Right lobe of liver (tissue), 6 donors: ENCODE data around the gene ERBB4. TPM values are rescaled to one million over a fixed set of nuclear protein-coding genes. Genes with fewer than 3 reads are reported as not detected.
"Not testable (repeated sequence)": the region's sequence is repeated elsewhere in the genome, so short reads cannot be mapped to it uniquely, and the experiment has no call there.

ENCODE experiments used
- ATAC-seq, 4 donors: fragments of 200-7000 bp; cut with Tn5 transposase; one replicate each; pipeline ENCODE4 v1.9.1; 2020; ENCODE audit warnings: mild to moderate bottlenecking in 4 of 4, moderate library complexity in 4 of 4
- DNase-seq, 3 donors: peaks; one replicate each; pipeline ENCODE4 v3.0.0-alpha.2; 2020
- H3K27ac ChIP-seq, 3 donors: fragments of 200-600 bp; one replicate each; pipeline ENCODE4 v1.8.0; 2022
- H3K27me3 ChIP-seq, 2 donors: fragments of 200-600 bp; one replicate each; pipeline ENCODE4 v1.8.0; 2022
- H3K36me3 ChIP-seq, 4 donors: fragments of 200-600 bp; sonication (generic) in 1 of 4; one replicate each; pipeline versions ENCODE4 v1.5.1 to v1.8.0; 2017 to 2022; ENCODE audit warnings: control low read depth in 1 of 4
- H3K4me1 ChIP-seq, 4 donors: fragments of 200-600 bp; sonication (generic) in 1 of 4; one replicate each; pipeline versions ENCODE4 v1.5.1 to v1.8.0; 2017 to 2022; ENCODE audit warnings: control low read depth in 1 of 4
- H3K4me3 ChIP-seq, 3 donors: fragments of 200-600 bp; one replicate each; pipeline ENCODE4 v1.8.0; 2022
- H3K9me3 ChIP-seq, 4 donors: fragments of 200-600 bp; sonication (generic) in 1 of 4; one replicate each; pipeline versions ENCODE4 v1.5.1 to v1.8.0; 2017 to 2022; ENCODE audit warnings: control low read depth in 1 of 4
- POLR2A ChIP-seq: fragments of 450-650 bp; IDR thresholded peaks from one replicate; pipeline ENCODE4 v1.6.1; 2017; ENCODE audit warnings: antibody characterized with exemption, mild to moderate bottlenecking
- WGBS: methylation state at CpG from one replicate; pipeline ENCODE4 v1.1.6; 2018; ENCODE audit warnings: low coverage, low lambda C conversion rate; ENCODE audit not compliant: insufficient coverage; ENCODE audit errors: missing lambda C conversion rate; 5-methylcytosine and 5-hydroxymethylcytosine counted together
- intact Hi-C, 2 donors: fragments of 100-400 bp; cut with DNase I; formaldehyde crosslinking; loops; one replicate each; pipeline versions ENCODE4 v1.11.2 to v1.14.1; 2022
- total RNA-seq, 6 experiments: library from RNA; depleted of rRNA in 2 of 6; stranded (reverse); fragments of >200 nt in 2 of 6; fragmentation: NEBNext Ultra II Directional in 3 of 6; extraction: Animal tissue kit (Norgen Biotek cat#: 25700) in 3 of 6; gene quantifications; one replicate each; pipeline versions ENCODE4 v1.1.0 to v1.2.4, GENCODE V29; 2016 to 2023
- TF ChIP-seq, protein P1 (sequence below), 4 donors: fragments of 200-600 bp in 3 of 4; fragments of 450-650 bp in 1 of 4; IDR thresholded peaks; one replicate each; pipeline versions ENCODE4 v1.5.1 to v1.8.0; 2016 to 2022; ENCODE audit warnings: antibody characterized with exemption in 4 of 4, mild to moderate bottlenecking in 2 of 4
- donor health status: DM: no; HTN: yes; CAD: no.
- donor health status: DM: no; HTN: no; CAD: no.
- donor health status: DM: no; HTN: no; CAD: no.
- donor health status: DM: no; HTN: yes; CAD: no.
- donor health status: DM: no; HTN: yes; CAD: no.

The ERBB4 gene
- total RNA-seq, 6 experiments from 2014 or later, result 0.02 to 0.59 (median 0.08) TPM; not detected in 2

DNA sequence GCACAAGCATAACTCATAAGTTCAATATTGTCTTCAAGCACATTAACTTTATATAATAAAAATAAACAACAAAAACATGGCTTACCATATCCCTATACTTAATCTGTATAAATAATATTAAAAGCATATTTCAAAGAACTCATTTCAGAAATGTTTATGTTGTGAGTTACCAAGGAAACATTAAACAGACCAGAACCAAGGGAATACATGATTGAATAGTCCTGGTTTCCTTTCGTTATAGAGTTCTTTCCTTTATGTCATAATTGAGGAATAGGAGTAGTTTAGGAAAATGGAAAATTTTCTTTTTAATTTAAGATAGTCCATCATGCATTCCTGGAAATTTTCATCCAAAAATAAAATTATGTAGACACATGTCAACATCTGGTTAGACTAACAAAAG lies 343.0 kb downstream of the ERBB4 start:
- Histone ChIP-seq H3K4me1 (peaks cover 0 to 6% (median 0%) of the 10 kb centered on the region in 4 donors), H3K4me3 (no peak overlapping the region), H3K9me3 (no peaks in the 10 kb centered on the region), H3K27me3 (no peaks in the 10 kb centered on the region), H3K36me3 (no peaks in the 10 kb centered on the region), H3K27ac (no peak overlapping the region)
- DNase-seq (no peak), ATAC-seq (no peak)
- TF ChIP-seq, protein P1, sequence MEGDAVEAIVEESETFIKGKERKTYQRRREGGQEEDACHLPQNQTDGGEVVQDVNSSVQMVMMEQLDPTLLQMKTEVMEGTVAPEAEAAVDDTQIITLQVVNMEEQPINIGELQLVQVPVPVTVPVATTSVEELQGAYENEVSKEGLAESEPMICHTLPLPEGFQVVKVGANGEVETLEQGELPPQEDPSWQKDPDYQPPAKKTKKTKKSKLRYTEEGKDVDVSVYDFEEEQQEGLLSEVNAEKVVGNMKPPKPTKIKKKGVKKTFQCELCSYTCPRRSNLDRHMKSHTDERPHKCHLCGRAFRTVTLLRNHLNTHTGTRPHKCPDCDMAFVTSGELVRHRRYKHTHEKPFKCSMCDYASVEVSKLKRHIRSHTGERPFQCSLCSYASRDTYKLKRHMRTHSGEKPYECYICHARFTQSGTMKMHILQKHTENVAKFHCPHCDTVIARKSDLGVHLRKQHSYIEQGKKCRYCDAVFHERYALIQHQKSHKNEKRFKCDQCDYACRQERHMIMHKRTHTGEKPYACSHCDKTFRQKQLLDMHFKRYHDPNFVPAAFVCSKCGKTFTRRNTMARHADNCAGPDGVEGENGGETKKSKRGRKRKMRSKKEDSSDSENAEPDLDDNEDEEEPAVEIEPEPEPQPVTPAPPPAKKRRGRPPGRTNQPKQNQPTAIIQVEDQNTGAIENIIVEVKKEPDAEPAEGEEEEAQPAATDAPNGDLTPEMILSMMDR (IDR thresholded peaks at IDR 0.05), result no peak
- TF ChIP-seq POLR2A, result no peak
- intact Hi-C loops, result no loop called here
- WGBS, result 35% methylated on average over 1 of the region's 1 CpG

DNA sequence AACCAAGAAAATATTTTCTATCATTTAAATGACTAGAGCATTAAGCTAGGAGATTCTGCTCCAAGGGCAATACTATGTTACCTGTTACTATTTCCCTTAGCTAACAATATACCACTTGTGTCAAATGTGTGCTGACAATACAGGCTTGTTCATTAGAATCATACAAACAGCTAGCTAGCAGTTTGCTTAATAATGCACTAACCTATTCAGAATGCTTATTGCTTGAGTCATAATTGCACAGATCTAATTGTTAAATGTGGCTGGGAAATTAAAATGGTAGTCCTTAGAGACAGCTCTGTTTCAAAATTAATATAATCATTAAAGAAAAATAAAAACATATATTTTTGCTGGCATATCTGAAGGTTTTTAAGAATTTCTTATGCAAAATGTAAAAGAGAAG lies 344.2 kb downstream of the ERBB4 start:
- intact Hi-C loops, result no loop called here
- ATAC-seq, result no peak
- no peak for TF ChIP-seq POLR2A
- TF ChIP-seq, protein P1 (IDR thresholded peaks at IDR 0.05), result no peak

DNA sequence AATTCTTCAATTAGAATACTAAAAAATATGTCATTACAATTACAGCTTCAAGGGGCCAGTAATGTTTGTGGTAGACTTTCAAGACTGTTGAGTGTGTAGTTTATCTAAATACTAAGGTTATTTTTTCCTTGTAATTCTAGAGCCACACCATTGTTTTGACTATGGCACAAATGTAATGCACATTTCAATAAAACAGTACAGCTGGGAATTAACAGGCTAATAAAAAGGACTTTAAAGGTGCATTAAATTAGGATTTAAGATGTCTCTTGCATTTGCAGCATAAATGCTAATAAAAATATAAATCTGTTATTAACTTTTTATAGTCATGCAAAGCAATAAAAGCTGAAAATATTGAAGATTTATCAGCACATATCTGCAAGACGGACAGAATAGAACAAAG lies 344.8 kb downstream of the ERBB4 start:
- TF ChIP-seq, protein P1 (IDR thresholded peaks at IDR 0.05), result no peak
- no peak for DNase-seq
- Histone ChIP-seq H3K27ac (no peak overlapping the region), H3K4me1 (peaks cover 0 to 6% (median 0%) of the 10 kb centered on the region in 4 donors), H3K9me3 (no peaks in the 10 kb centered on the region), H3K27me3 (no peaks in the 10 kb centered on the region), H3K36me3 (no peaks in the 10 kb centered on the region), H3K4me3 (no peak overlapping the region)
- WGBS, result 27% methylated on average over 1 of the region's 1 CpG
- no peak for ATAC-seq
- intact Hi-C loops, result no loop called here

More for the DNA sequence above, 344.2 kb downstream of the ERBB4 start:
- Histone ChIP-seq H3K4me1 (peaks cover 0 to 6% (median 0%) of the 10 kb centered on the region in 4 donors), H3K27me3 (no peaks in the 10 kb centered on the region), H3K36me3 (no peaks in the 10 kb centered on the region), H3K27ac (no peak overlapping the region), H3K4me3 (no peak overlapping the region), H3K9me3 (no peaks in the 10 kb centered on the region)
- DNase-seq, result no peak

DNA sequence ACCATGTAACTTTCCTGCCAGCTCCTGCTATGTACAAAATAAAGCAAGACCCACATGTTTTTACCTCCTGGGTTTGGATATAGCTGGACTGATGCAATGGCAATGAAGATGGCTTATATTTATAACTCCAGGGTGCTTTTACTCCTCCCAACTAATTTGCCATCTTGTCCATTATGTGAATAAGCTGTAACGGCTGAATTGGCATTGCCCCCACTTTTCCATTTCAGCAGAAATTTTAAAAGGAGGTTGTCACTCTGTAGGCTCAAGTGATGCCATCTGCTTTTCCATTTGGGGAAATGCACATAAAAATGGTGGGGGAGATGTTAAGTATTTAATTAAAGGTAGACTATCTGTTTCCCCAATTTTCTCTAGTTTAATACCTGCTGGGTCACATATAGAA lies 345.5 kb downstream of the ERBB4 start:
- Histone ChIP-seq H3K36me3 (no peaks in the 10 kb centered on the region), H3K27ac (no peak overlapping the region), H3K9me3 (no peaks in the 10 kb centered on the region), H3K27me3 (no peaks in the 10 kb centered on the region), H3K4me3 (no peak overlapping the region), H3K4me1 (peaks cover 0 to 6% (median 0%) of the 10 kb centered on the region in 4 donors)
- ATAC-seq, result no peak
- TF ChIP-seq, protein P1 (IDR thresholded peaks at IDR 0.05), result no peak
- TF ChIP-seq POLR2A, result no peak
- WGBS, result 38% methylated on average over 1 of the region's 1 CpG
- intact Hi-C loops, result no loop called here
- no peak for DNase-seq

DNA sequence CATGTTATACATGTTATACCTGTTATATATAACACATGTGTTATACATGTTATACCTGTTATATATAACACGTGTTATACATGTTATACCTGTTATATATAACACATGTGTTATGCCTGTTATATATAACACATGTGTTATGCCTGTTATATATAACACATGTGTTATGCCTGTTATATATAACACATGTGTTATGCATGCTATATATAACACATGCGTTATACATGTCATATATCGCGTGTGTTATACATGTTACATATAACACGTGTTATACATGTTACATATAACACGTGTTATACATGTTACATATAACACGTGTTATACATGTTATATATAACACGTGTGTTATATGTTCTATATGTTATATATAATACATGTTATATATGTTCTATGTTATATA lies 347.2 kb downstream of the ERBB4 start:
- H3K4me3 ChIP-seq, H3K36me3 ChIP-seq, DNase-seq, ATAC-seq, H3K27ac ChIP-seq, H3K9me3 ChIP-seq, H3K4me1 ChIP-seq, H3K27me3 ChIP-seq, intact Hi-C loops: not testable (repeated sequence)
- 51% methylated on average over 8 of the region's 8 CpGs for WGBS
